Measurements from ENCODE around the gene ZNF48.

ZNF48 gene

GRCh38 chr16:30358990-30359870 lies 36.0 kb upstream of the ZNF48 start:
- no peak for DNase-seq

DNA sequence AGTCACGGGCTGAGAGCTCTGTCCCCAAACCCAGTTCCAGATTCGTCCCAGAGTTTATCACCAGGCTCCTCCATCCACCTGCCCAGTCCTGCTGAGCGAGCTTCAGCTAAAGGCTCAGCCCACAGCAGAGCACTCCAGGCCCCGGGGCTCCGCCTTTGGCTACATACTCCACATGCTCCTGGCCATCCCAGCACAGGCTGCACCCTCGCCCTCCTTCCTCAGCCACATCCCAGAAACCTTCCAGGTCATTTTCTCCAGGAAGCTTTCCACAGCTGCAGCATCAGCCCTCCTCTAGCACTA lies 35.4 kb upstream of the ZNF48 start:
- no peak for DNase-seq

GRCh38 chr16:30361180-30361579 lies 34.0 kb upstream of the ZNF48 start:
- no peak for DNase-seq

GRCh38 chr16:30365200-30365599 lies 30.0 kb upstream of the ZNF48 start:
- no peak for DNase-seq

DNA sequence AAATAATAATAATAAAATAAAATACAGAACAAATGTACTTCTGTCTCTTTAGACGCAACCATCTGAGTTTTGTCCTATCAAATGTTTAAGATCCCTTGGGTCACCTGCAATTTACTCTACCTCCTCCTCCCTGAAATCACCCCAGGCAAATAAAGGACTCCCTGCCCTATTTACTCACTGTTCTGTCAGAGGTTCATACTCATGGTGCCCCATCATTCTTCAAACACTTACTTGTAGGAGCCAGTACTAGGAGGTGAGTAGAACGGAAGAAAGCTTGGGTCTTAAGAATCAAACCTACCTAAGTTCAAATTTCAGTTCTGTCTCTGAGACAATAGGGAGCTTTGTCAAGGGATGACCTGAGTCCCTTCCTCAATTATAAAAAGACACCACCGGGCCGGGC lies 28.7 kb upstream of the ZNF48 start:
- DNase-seq = no peak

GRCh38 chr16:30367349-30368009 lies 27.7 kb upstream of the ZNF48 start:
- DNase-seq = no peak

- peak; percentile 40 for DNase-seq
Observed at GRCh38 chr16:30368122-30368791, 27.0 kb upstream of the ZNF48 start.

- no peak for DNase-seq
Observed at GRCh38 chr16:30368792-30369090, 26.5 kb upstream of the ZNF48 start.

GRCh38 chr16:30369091-30369937 lies 25.9 kb upstream of the ZNF48 start:
- DNase-seq = no peak

DNA sequence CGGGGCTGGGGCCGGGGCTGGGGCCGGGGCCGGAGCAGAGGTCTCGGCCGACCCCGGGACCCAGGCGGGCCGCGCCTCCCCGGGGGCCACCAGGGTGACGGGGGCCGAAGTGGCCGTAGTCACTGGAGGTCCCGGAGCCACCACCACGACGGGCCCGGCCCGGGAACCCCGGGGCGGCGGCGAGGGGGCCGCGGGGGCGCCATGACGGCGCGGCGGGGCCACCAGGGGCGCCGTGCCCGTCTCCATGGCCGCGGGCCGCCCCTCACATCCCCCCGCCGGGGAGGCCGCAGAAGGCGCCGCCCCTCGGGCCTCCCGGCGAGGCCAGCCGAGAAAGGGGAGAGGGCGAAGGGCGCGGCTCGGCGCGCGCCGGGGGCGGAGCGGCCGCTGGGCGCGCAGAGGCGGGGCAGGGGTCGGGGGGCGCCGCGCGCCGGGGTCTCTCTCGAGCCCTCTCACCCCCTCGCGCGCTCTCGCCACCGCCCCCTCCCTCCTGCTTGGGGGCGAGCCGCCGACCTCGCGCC lies 25.2 kb upstream of the ZNF48 start:
- no peak for DNase-seq

DNA sequence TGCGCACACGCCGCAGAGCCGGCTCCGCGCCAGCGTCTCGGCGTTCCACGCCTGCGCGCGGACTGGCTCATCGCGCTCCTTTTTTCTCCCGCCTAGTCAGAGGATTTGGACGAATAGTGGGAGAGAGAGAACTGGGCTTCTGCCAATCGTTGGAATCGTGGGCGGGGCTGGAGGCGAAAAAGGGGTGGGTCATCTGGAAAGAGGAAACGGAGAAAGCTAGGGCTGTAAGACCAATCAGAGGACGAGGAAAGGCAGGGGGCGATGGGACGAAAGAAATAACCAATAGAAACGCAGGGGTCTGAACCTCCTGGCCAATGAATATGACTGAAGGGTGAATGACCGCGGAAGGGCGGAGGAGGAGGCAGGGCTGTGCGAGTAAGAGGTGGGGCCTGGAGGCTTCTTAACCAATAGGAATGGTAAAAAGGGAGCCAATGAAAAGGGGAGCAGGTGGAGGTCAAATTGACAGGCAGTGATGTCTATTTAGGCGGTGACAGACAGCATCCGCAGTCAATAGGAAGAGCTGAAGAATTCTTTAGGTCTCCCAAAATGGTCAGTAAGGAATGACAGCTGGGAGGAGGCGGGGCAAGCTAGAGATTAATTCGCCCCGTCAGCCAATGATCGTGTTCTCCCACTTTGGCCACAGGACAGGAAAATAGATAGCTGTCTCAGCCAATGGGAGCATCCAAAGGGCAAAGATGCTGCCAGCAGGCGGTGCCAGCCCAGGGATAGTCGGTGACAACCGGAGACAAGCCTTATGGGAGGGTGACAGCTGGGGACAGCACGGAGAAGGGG lies 24.6 kb upstream of the ZNF48 start, which contains the start of gene TBC1D10B:
TBC1D10B (minus strand) TSS at position 39 of the 792 bp plus-strand sequence. CDS start 311 bp downstream, outside the sequence.
- peak; percentile 100 for DNase-seq

- DNase-seq = no peak
Observed at GRCh38 chr16:30371248-30371816, 23.9 kb upstream of the ZNF48 start.

DNA sequence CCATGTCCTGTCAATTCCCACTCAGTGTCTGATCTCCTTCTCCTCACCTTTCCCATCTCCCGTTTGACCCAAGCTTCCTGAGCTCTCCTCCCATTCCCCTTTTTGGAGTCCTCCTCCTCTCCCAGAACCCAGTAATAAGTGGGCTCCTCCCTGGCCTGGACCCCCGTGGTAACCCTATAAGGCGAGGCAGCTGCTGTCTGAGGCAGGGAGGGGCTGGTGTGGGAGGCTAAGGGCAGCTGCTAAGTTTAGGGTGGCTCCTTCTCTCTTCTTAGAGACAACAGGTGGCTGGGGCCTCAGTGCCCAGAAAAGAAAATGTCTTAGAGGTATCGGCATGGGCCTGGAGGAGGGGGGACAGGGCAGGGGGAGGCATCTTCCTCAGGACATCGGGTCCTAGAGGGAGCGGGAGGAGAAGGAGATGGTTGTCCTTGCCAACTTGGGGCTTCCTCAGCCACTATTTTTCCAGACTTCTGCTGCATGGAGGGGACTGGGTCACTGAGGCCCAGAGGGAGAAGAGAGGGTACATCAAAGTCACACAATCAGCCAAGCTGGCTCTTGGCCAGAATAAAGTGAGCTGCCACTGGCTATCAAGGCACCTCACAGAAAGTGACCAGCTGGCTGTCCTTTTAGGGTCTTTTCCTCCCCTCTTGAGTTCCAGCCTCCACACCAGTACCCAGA lies 23.0 kb upstream of the ZNF48 start:
- no peak for DNase-seq

DNA sequence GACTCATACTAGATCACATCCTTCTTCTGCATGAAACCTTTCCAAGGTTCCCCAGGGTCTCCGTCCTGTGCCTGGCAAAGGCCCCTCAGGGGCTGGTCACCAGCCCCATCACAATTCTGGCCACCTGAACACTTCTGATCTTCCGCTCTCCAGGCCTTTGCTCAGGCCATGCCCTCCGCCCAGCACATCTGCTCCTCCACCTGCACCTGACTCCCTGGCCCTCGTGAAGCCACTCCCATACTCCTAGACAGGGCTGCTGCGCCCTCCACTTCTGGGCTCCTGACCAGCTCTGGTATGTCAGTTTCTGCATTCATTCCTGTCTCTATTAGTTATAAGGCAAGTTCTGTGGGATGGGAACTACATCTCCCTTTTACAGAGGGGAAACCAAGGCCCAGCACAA lies 22.5 kb upstream of the ZNF48 start:
- DNase-seq = no peak

- DNase-seq = no peak
Observed at GRCh38 chr16:30374538-30374937, 20.7 kb upstream of the ZNF48 start, which contains the start of gene MYL11. MYL11 (plus strand) TSS chr16:30374802; CDS start chr16:30374858, 56 bp downstream.

- no peak for DNase-seq
Observed at GRCh38 chr16:30375864-30376263, 19.4 kb upstream of the ZNF48 start.

GRCh38 chr16:30376461-30376902 lies 18.7 kb upstream of the ZNF48 start:
- no peak for DNase-seq

DNA sequence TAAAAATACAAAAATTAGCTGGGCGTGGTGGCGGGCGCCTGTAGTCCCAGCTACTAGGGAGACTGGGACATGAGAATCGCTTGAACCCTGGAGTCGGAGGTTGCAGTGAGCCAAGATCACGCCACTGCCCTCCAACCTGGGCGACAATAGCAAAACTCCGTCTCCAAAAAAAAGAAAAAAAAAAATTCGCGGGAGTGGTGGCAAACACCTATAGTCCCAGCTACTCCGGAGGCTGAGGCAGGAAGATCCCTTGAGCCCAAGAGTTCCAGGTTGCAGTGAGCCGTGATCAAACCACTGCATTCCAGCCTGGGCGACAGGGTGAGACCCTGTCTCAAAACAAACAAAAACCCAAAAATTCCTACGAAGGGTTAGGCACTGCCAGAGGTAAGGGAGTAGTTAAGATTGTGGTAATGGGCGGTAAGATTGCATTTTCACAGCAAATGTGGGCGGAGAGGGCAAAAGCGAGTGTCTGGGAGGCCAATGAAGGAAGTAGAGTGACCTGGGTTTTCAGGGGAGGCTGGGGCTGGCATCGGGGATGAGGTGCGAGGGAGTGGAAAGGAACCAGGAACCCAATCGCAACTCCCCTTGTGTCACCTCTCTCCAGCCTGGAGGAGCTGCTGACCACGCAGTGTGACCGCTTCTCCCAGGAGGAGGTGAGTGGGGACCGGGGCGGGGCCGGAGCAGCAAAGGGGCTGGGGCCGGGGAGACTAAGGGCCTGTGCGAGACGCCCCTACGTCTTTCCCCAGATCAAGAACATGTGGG lies 18.0 kb upstream of the ZNF48 start:
- DNase-seq = no peak

- peak; percentile 75 for DNase-seq
Observed at GRCh38 chr16:30377812-30378235, 17.4 kb upstream of the ZNF48 start.

Data from NCI-H226 (cell line).